GM19395 (cell line): ENCODE results near the gene XXYLT1.
"Not testable (repeated sequence)": the region's sequence is repeated elsewhere in the genome, so short reads cannot be mapped to it uniquely, and the experiment has no call there.

Source experiments
- ATAC-seq: cut with Tn5 transposase; IDR thresholded peaks from one replicate; pipeline ENCODE4 v1.9.1; 2021; ENCODE audit warnings: mild to moderate bottlenecking, moderate library complexity; ENCODE audit not compliant: unreplicated experiment

XXYLT1 gene

GRCh38 chr3:195117978-195118581 lies 152.9 kb downstream of the XXYLT1 start:
- ATAC-seq = no peak

GRCh38 chr3:195116407-195117185 lies 154.4 kb downstream of the XXYLT1 start:
- no peak for ATAC-seq

GRCh38 chr3:195115600-195116406 lies 155.2 kb downstream of the XXYLT1 start:
- no peak for ATAC-seq

- ATAC-seq = no peak
These were observed 156.0 kb downstream of the XXYLT1 start for GRCh38 chr3:195114786-195115599.

DNA sequence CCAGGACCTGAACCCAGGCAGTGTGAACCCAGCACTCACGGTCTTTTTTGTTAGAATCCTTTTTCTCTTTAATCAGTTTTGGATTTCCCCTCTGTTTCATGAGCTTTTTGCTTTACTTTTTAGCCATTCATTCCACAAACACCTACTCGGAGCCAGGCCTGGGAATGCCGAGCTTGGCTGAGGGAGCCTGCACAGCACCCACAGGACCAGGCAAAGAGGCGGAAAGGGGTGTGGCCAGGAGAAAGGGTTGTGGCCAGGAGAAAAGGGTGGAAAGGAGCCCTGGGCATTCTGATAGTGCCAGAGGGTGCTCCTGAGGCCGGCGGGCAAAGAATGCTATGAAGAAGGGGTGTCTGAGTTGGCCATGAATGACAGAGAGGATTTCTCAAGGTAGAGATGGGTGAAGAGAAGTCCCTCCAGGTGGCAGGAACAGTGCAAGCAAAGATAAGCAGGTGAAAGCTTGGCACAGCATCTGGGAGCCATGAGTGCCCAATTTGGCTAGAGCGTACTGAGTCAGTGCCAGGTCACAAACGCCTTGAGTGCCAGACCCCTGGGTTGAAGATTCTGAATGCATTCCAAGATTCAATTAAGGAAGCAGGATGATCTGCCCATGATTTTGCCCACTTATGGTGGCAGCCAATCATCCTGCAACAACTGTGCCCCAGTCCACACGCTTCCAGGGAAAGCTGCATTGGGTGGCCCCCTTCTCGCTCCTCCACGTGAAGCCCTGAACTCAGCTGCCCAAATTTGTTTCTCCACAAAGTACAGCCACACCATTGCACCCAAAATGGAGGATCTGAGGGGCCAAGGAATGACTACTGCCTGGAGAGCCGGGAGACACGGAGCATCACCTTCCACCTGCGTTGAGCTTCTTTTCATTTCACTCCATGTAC lies 157.2 kb downstream of the XXYLT1 start:
- no peak for ATAC-seq

GRCh38 chr3:195113048-195113447 lies 157.9 kb downstream of the XXYLT1 start:
- ATAC-seq = no peak

DNA sequence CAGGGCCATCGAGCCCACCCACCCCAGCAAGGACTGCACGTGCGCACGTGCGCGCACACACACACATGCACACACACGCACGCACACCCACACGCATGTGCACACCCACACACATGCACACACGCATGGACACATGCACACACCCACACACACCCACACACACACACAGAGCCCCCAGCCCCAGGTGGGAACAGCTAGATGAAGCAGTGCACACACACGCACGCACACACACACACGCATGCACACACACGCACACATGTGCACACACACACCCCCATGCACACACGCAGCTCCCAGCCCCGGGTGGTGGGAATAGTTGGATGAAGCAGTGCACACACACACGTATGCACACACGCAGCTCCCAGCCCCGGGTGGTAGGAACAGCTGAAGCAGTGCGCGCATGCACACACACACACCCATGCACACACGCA lies 158.6 kb downstream of the XXYLT1 start:
- ATAC-seq = no peak

GRCh38 chr3:195111766-195112165 lies 159.2 kb downstream of the XXYLT1 start:
- no peak for ATAC-seq

- no peak for ATAC-seq
These were observed 159.6 kb downstream of the XXYLT1 start for GRCh38 chr3:195111319-195111705.

GRCh38 chr3:195110647-195111318 lies 160.2 kb downstream of the XXYLT1 start:
- ATAC-seq = no peak

DNA sequence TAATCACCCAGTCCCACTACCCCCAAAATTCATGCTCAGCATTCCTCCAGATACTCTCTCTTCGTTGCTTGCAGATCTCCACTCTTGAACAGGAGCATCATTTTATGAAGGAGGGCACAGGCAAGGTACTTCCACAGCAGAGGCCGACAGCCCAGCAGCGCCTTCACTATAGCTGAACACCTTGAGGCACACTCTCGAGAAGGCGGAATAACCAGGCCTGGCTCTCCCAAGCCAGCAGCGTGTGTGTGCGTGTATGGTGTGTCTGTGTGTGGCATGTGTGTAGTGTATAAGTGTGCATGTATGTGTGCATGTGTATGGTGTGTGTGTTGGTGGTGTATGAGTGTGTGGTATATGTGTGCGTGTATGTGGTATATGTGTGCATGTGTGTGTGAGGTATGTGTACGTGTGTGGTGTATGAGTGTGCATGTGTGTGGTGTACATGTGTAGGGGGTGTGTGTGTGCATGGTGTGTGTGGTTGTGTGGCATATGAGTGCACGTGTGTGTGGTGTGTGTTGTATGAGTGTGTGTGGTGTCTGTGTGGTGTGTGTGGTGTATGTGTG lies 161.8 kb downstream of the XXYLT1 start:
- no peak for ATAC-seq

DNA sequence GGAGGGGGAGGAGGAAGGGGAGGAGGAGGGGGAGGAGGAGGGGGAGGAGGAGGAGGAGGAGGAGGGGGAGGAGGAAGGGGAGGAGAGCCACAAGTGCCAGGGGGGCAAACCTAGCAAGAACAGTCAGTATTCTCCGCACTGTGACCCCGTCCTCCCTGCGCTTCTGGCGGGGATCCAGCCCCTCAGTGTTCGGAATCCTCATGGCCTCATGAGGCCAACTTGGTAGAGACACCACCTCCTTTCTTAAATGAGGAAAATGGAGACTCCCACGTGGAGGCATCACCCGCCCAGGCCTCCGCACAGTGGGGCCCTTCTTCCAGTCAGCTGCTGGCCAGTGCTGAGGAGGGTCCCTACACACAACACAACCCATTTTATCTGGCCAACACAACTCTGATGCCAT lies 163.4 kb downstream of the XXYLT1 start:
- no peak for ATAC-seq

DNA sequence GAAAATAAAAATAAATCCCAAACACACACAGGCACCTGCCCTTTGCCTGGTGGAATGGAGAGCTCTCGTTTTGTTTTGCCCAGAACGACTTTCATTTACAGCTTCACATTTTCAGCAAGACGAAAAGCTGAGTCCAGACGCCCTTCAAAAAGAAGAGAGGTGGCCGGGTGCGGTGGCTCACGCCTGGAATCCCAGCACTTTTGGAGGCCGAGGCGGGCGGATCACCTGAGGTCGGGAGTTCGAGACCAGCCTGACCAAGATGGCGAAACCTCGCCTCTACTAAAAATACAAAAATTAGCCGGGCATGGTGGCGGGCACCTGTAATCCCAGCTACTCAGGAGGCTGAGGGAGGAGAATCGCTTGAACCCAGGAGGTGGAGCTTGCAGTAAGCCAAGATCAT lies 163.9 kb downstream of the XXYLT1 start:
- ATAC-seq = not testable (repeated sequence)

DNA sequence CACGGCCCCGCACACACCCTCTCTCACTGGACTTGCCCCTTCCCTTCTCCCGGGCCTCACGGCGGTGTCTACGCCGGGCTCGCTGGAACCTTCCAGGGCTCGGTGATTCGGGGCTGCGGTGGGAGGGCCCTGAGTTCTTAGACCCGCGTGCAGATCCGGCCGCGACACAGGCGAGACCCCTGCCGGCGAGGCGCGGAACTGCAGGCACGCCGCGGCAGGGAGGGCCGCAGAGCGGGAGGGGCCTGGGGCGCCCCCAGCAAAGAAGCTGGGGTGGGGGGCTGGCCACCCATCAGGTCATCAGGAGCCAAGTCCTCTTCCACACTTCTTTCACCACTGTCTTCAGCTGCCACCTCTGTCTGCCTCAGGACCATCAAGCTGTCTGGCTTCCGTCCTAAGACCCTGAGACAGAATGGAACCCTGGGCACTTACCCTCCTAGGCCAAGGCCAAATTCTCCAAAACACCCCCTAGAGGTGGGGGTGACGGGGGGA lies 164.5 kb downstream of the XXYLT1 start:
- peak; percentile 78 for ATAC-seq

DNA sequence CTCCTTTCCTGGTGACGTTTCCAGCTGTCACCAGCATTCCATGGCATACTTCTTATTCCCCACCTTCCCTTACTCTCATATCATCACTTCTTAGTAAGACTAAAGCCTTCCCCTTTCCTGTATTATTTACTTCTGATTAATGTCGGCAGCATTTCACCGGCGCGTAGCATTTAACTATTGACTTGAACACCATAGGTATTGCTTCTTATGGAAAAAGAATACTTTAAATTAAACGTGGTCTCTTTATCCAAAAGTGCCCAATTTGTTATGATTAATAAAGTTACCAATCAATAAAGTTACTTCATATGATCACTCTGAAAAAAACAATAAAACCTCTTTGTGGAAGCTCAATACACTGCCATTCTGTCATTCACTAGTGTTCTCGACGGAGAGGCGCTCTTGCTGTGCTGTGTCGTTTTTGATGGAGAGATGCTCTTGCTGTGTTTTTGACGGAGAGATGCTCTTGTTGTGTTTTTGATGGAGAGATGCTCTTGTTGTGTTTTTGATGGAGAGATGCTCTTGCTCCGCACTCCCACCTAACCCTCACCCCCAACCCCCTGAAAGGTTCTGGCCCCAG lies 165.0 kb downstream of the XXYLT1 start:
- ATAC-seq = no peak

- ATAC-seq = no peak
These were observed 165.6 kb downstream of the XXYLT1 start for GRCh38 chr3:195105389-195105788.

- no peak for ATAC-seq
These were observed 166.6 kb downstream of the XXYLT1 start for GRCh38 chr3:195104340-195104739.

GRCh38 chr3:195103623-195104022 lies 167.3 kb downstream of the XXYLT1 start:
- ATAC-seq = no peak
